ENCODE results near the gene UNC80.

UNC80 gene

GRCh38 chr2:209976698-209977385 lies 205.2 kb downstream of the UNC80 start:
- DNase-seq = no peak

GRCh38 chr2:209977386-209978239 lies 206.0 kb downstream of the UNC80 start:
- DNase-seq = peak; percentile 61

GRCh38 chr2:209984291-209984690 lies 212.7 kb downstream of the UNC80 start:
- DNase-seq = no peak

GRCh38 chr2:209985874-209986273 lies 214.2 kb downstream of the UNC80 start:
- DNase-seq = no peak

GRCh38 chr2:209986415-209986814 lies 214.8 kb downstream of the UNC80 start:
- no peak for DNase-seq

- DNase-seq = no peak
Measured at GRCh38 chr2:209988010-209988409, 216.4 kb downstream of the UNC80 start.

- no peak for DNase-seq
Measured at GRCh38 chr2:209990838-209991237, 219.2 kb downstream of the UNC80 start.

GRCh38 chr2:209993968-209994367 lies 222.3 kb downstream of the UNC80 start:
- no peak for DNase-seq

- DNase-seq = no peak
Measured at GRCh38 chr2:209998596-209998995, 227.0 kb downstream of the UNC80 start.

- DNase-seq = no peak
Measured at GRCh38 chr2:210000464-210001324, 229.1 kb downstream of the UNC80 start.

GRCh38 chr2:210002158-210003157 lies 230.8 kb downstream of the UNC80 start, which contains the start of gene RPE:
RPE (plus strand) TSS chr2:210002638; CDS start chr2:210002662, 24 bp downstream.
- peak; percentile 97 for DNase-seq

GRCh38 chr2:210003359-210003758 lies 231.7 kb downstream of the UNC80 start:
- no peak for DNase-seq

- DNase-seq = no peak
Measured at GRCh38 chr2:210004881-210005280, 233.2 kb downstream of the UNC80 start.

- peak; percentile 9 for DNase-seq
Measured at GRCh38 chr2:210007895-210008294, 236.3 kb downstream of the UNC80 start.

GRCh38 chr2:210009126-210009525 lies 237.5 kb downstream of the UNC80 start:
- no peak for DNase-seq

GRCh38 chr2:210009896-210010295 lies 238.3 kb downstream of the UNC80 start:
- DNase-seq = no peak

GRCh38 chr2:210020138-210020537 lies 248.5 kb downstream of the UNC80 start:
- DNase-seq = no peak

- no peak for DNase-seq
Measured at GRCh38 chr2:210022824-210023223, 251.2 kb downstream of the UNC80 start.

GRCh38 chr2:210027608-210028007 lies 256.0 kb downstream of the UNC80 start:
- DNase-seq = no peak

- DNase-seq = peak; percentile 67
Measured at GRCh38 chr2:210028178-210028577, 256.5 kb downstream of the UNC80 start.

- DNase-seq = no peak
Measured at GRCh38 chr2:210034087-210034683, 262.6 kb downstream of the UNC80 start.
